PC-3 (cell line): ENCODE results near the gene SCAMP3. TPM values are rescaled to one million over a fixed set of nuclear protein-coding genes. Genes with fewer than 3 reads are reported as not detected.

Experiments
- ATAC-seq: fragments of 200-7000 bp; cut with Tn5 transposase; 2 replicates; pipeline ENCODE4 v1.9.1; 2020; ENCODE audit warnings: mild to moderate bottlenecking, moderate library complexity
- BruUV-seq: library from RNA; stranded (reverse); fragments of 400-500 nt; replicated peaks from 2 replicates; lab custom pipeline; 2021; lab: Mats Ljungman, UMichigan
- CTCF ChIA-PET: fragments of 300-600 bp; sonication (Branson Sonifier 250); formaldehyde crosslinking; loops from one replicate; lab custom pipeline; 2022; ENCODE audit warnings: antibody characterized with exemption; lab: Charles Lee
- POLR2A ChIA-PET: fragments of 300-600 bp; sonication (Branson Sonifier 250); formaldehyde crosslinking; loops from one replicate; lab custom pipeline; 2022; ENCODE audit warnings: antibody characterized with exemption; ENCODE audit not compliant: unreplicated experiment; lab: Charles Lee
- DNase-seq: peaks from one replicate; pipeline ENCODE4 v3.0.0-alpha.2; 2015
- H2AFZ ChIP-seq: fragments of 300-600 bp; sonication (generic); 2 replicates; pipeline ENCODE4 v1.6.0; 2016; ENCODE audit warnings: antibody characterized with exemption, low read length
- H3F3A ChIP-seq: fragments of 300-600 bp; sonication (generic); one replicate; pipeline ENCODE4 v1.6.0; 2017; ENCODE audit warnings: antibody characterized with exemption, low read length, control low read depth, mild to moderate bottlenecking; ENCODE audit not compliant: unreplicated experiment
- H3K27ac ChIP-seq: fragments of 300-600 bp; sonication (generic); 2 replicates; pipeline ENCODE4 v1.5.1; 2016; ENCODE audit warnings: mild to moderate bottlenecking, low read length
- H3K27me3 ChIP-seq: fragments of 300-600 bp; sonication (generic); 2 replicates; pipeline ENCODE4 v1.6.1; 2016; ENCODE audit warnings: low read length, mixed read lengths
- H3K36me3 ChIP-seq: fragments of 300-600 bp; sonication (generic); 2 replicates; pipeline ENCODE4 v1.6.1; 2016; ENCODE audit warnings: low read depth, mixed run types, low read length, mixed read lengths
- H3K4me1 ChIP-seq: fragments of 300-600 bp; sonication (generic); 2 replicates; pipeline ENCODE4 v1.5.1; 2016; ENCODE audit warnings: low read length; ENCODE audit not compliant: insufficient read depth
- H3K4me2 ChIP-seq: fragments of 300-600 bp; sonication (generic); 2 replicates; pipeline ENCODE4 v1.6.0; 2016; ENCODE audit warnings: low read length
- H3K4me3 ChIP-seq: fragments of 300-600 bp; sonication (generic); 2 replicates; pipeline ENCODE4 v1.5.1; 2016; ENCODE audit warnings: mild to moderate bottlenecking, low read length, mixed read lengths
- H3K79me2 ChIP-seq: fragments of 300-600 bp; sonication (generic); 2 replicates; pipeline ENCODE4 v1.6.1; 2017; ENCODE audit warnings: low read length, mixed read lengths
- H3K9ac ChIP-seq: fragments of 300-600 bp; sonication (generic); 2 replicates; pipeline ENCODE4 v1.6.0; 2016; ENCODE audit warnings: mild to moderate bottlenecking, low read length
- H3K9me2 ChIP-seq: fragments of 300-600 bp; sonication (generic); replicated peaks from 2 replicates; pipeline ENCODE4 v1.6.1; 2016; ENCODE audit warnings: mixed run types, low read length, mixed read lengths
- H3K9me3 ChIP-seq: fragments of 300-600 bp; sonication (generic); 2 replicates; pipeline ENCODE4 v1.6.1; 2016; ENCODE audit warnings: low read length, mixed read lengths
- H4K20me1 ChIP-seq: fragments of 300-600 bp; sonication (generic); 2 replicates; pipeline ENCODE4 v1.6.1; 2016; ENCODE audit warnings: low read length, mixed read lengths
- CTCF ChIP-seq: fragments of 300-600 bp; sonication (generic); conservative IDR thresholded peaks from 2 replicates; pipeline ENCODE4 v1.5.1; 2017; ENCODE audit warnings: antibody characterized with exemption, low read depth, mild to moderate bottlenecking, low read length
- EZH2 ChIP-seq: fragments of 300-600 bp; sonication (generic); IDR thresholded peaks from one replicate; pipeline ENCODE4 v1.6.1; 2017; ENCODE audit warnings: antibody characterized with exemption, mild to moderate bottlenecking, low read length; ENCODE audit not compliant: unreplicated experiment
- EZH2phosphoT487 ChIP-seq: fragments of 300-600 bp; sonication (generic); IDR thresholded peaks from 2 replicates; pipeline ENCODE4 v1.6.1; 2018; ENCODE audit warnings: mild to moderate bottlenecking, antibody characterized with exemption, low read length, borderline replicate concordance
- intact Hi-C: fragments of 100-400 bp; cut with micrococcal nuclease; formaldehyde crosslinking; loops from 2 replicates; pipeline ENCODE4 v1.9.0; 2023
- total RNA-seq: library from RNA; depleted of rRNA; stranded (reverse); fragments of >200 nt; gene quantifications from 2 replicates; pipeline ENCODE4 v1.2.3, GENCODE V29; 2014

Gene SCAMP3
- total RNA-seq, 1 experiment from 2014 or later, result 219 TPM

DNA sequence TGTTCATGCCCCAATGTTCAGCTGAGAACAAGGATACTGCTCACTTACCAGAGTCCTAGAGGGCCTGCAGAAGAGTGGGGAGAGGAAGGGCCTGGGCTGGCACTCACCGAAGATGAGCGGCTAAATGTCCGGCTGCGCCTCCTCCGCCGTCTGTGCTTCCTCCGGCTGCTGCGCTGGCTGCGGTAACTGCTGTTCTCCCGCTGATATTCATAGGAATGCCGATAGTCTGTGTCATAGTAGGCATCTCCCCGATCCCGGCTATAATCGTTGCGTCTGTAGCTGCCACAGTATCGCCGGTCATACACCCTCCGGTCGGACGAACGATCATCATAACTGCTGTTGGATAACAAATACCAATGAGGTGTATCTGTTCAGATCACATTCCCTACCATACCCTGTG is 7.2 kb upstream of the SCAMP3 start:
- Histone ChIP-seq H3K4me1 (peaks cover 16% of the 10 kb centered on the region), H2AFZ (no peak overlapping the region), H3K36me3 (peaks cover 56% of the 10 kb centered on the region), H3K9me2 (no peaks in the 10 kb centered on the region), H3K27ac (no peak overlapping the region), H4K20me1 (peaks cover 6% of the 10 kb centered on the region; the same call in 1 of the 2 replicates), H3F3A (no peaks in the 10 kb centered on the region), H3K27me3 (no peaks in the 10 kb centered on the region), H3K4me3 (no peak overlapping the region), H3K9me3 (no peaks in the 10 kb centered on the region), H3K79me2 (peaks cover 35% of the 10 kb centered on the region), H3K9ac (no peak overlapping the region), H3K4me2 (no peak overlapping the region)
- BruUV-seq, result no TSS peak
- CTCF ChIA-PET, result no interaction called here
- TF ChIP-seq EZH2phosphoT487, result no peak
- TF ChIP-seq CTCF, result no peak
- TF ChIP-seq EZH2, result no peak
- POLR2A ChIA-PET, result no interaction called here
- ATAC-seq, result no peak
- intact Hi-C loops, result no loop called here
- DNase-seq, result no peak

DNA sequence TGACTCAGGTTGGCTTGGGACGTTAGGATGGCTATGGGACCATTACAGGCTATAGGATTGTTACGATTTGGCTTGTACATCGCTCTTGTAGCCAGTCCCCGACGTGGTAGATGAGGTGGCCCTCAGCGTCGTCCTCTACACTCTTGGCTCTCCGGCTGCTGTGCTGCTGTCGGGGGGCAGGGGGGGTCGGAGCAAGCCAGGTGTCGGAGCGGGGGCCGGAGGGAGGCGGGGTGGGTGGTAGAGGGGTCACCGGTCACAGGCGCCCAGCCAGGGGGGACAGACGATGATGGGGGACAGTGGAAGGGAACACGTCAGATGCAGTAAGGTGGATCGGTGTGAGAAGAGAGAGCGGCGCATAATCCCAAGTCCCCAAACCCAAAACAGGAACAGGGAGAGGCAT is 6.5 kb upstream of the SCAMP3 start:
- Histone ChIP-seq H3K4me1 (peaks cover 13% of the 10 kb centered on the region), H3K9me3 (no peaks in the 10 kb centered on the region), H4K20me1 (peaks cover 6% of the 10 kb centered on the region; the same call in 1 of the 2 replicates), H3F3A (peaks cover 1% of the 10 kb centered on the region), H3K36me3 (peaks cover 64% of the 10 kb centered on the region), H3K4me2 (no peak overlapping the region), H3K27ac (no peak overlapping the region), H3K9ac (no peak overlapping the region), H3K27me3 (no peaks in the 10 kb centered on the region), H3K4me3 (no peak overlapping the region), H3K79me2 (peaks cover 33% of the 10 kb centered on the region), H3K9me2 (no peaks in the 10 kb centered on the region), H2AFZ (no peak overlapping the region)
- ChIA-PET POLR2A (interaction anchor here (0.5 kb wide), 1 partner anchor 304 kb away, joined by 4 read pairs; no protein-coding TSS in a partner anchor), CTCF (no interaction called here)
- intact Hi-C loops, result no loop called here
- no peak for DNase-seq
- BruUV-seq, result no TSS peak
- no peak for TF ChIP-seq CTCF
- TF ChIP-seq EZH2, result no peak
- TF ChIP-seq EZH2phosphoT487, result no peak
- no peak for ATAC-seq

DNA sequence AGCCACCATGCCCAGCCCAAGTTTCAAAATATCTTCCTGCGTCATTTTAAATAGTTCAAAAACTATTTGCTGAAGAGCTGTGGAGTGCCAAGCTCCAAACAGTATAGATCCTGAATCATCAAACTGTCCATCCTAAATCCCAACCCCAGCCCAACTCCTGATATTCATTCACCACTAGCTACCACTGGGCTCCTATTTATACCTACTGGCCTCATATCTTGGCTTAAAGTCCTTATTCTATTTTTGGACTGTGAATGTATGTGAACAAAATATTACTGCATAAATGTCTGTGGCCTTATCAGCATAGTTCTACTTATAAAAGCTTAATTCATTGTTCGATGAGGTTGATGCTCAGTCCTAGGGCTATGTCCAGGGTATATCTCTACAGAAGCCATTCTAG is 5.2 kb upstream of the SCAMP3 start:
- Histone ChIP-seq H3K9ac (no peak overlapping the region), H3K9me2 (no peaks in the 10 kb centered on the region), H3K9me3 (no peaks in the 10 kb centered on the region), H3K27me3 (no peaks in the 10 kb centered on the region), H4K20me1 (peaks cover 3% of the 10 kb centered on the region; the same call in 1 of the 2 replicates), H3K4me2 (no peak overlapping the region), H3K4me1 (peaks cover 13% of the 10 kb centered on the region), H2AFZ (no peak overlapping the region), H3F3A (peaks cover 11% of the 10 kb centered on the region), H3K36me3 (peaks cover 68% of the 10 kb centered on the region), H3K79me2 (peaks cover 21% of the 10 kb centered on the region), H3K27ac (no peak overlapping the region), H3K4me3 (no peak overlapping the region)
- POLR2A ChIA-PET, result no interaction called here
- CTCF ChIA-PET, result no interaction called here
- DNase-seq (no peak), ATAC-seq (no peak)
- intact Hi-C loops, result no loop called here
- TF ChIP-seq CTCF (no peak), EZH2 (no peak), EZH2phosphoT487 (no peak)
- BruUV-seq, result no TSS peak
